Right ventricle myocardium inferior (tissue), 1 donor: Measurements from ENCODE around the gene KRT17. TPM values are rescaled to one million over a fixed set of nuclear protein-coding genes. Genes with fewer than 3 reads are reported as not detected.
A peak's percentile ranks its signal among the peaks of the same experiment; 100 is the strongest.
"Not testable (repeated sequence)": the region's sequence is repeated elsewhere in the genome, so short reads cannot be mapped to it uniquely, and the experiment has no call there.

Source experiments
- ATAC-seq: fragments of 200-7000 bp; cut with Tn5 transposase; one replicate; pipeline ENCODE4 v1.9.1; 2020; ENCODE audit warnings: mild to moderate bottlenecking, moderate library complexity
- DNase-seq: peaks from one replicate; pipeline ENCODE4 v3.0.0; 2021; ENCODE audit errors: missing footprints
- intact Hi-C: fragments of 100-400 bp; cut with DNase I; formaldehyde crosslinking; loops from one replicate; pipeline ENCODE4 v1.11.0; 2022
- total RNA-seq: library from RNA; stranded (reverse); fragmentation: NEBNext Ultra II Directional; extraction: Animal tissue kit (Norgen Biotek cat#: 25700); gene quantifications from one replicate; pipeline ENCODE4 v1.2.1, GENCODE V29; 2021
- donor health status: DM: no; HTN: yes; CAD: no; lungs with severe emphysema.

KRT17 gene
- total RNA-seq, 1 donor from 2014 or later: not detected

- intact Hi-C loops: no loop called here
- no peak for ATAC-seq
- DNase-seq: no peak
Observed at GRCh38 chr17:41613277-41614082, 10.9 kb downstream of the KRT17 start.

GRCh38 chr17:41612376-41613160 is 11.8 kb downstream of the KRT17 start, which contains the start of gene KRT16:
Gene KRT16 (minus strand): TSS chr17:41612767. CDS start chr17:41612688, 79 bp downstream.
- DNase-seq: peak; percentile 23
- ATAC-seq, intact Hi-C loops: not testable (repeated sequence)

GRCh38 chr17:41610965-41611640 is 13.3 kb downstream of the KRT17 start:
- intact Hi-C loops: no loop called here
- no peak for ATAC-seq
- DNase-seq: no peak

- ATAC-seq, intact Hi-C loops, DNase-seq: not testable (repeated sequence)
Observed at GRCh38 chr17:41610061-41610517, 14.3 kb downstream of the KRT17 start.

GRCh38 chr17:41606930-41607329 is 17.4 kb downstream of the KRT17 start:
- ATAC-seq, DNase-seq, intact Hi-C loops: not testable (repeated sequence)

GRCh38 chr17:41602524-41602923 is 21.9 kb downstream of the KRT17 start:
- intact Hi-C loops: no loop called here
- no peak for ATAC-seq
- no peak for DNase-seq

- DNase-seq: no peak
- intact Hi-C loops: no loop called here
- ATAC-seq: no peak
Observed at GRCh38 chr17:41600318-41600717, 24.1 kb downstream of the KRT17 start.

GRCh38 chr17:41599680-41600079 is 24.7 kb downstream of the KRT17 start:
- DNase-seq: no peak
- intact Hi-C loops: no loop called here
- no peak for ATAC-seq

- intact Hi-C loops: no loop called here
- no peak for ATAC-seq
Observed at GRCh38 chr17:41595585-41595984, 28.8 kb downstream of the KRT17 start.

GRCh38 chr17:41594363-41594915 is 29.9 kb downstream of the KRT17 start:
- ATAC-seq (no peak), DNase-seq (no peak)
- intact Hi-C loops: no loop called here

More at GRCh38 chr17:41595585-41595984, 28.8 kb downstream of the KRT17 start:
- no peak for DNase-seq

- DNase-seq (peak; percentile 61), ATAC-seq (no peak)
- intact Hi-C loops: no loop called here
Observed at GRCh38 chr17:41593306-41593981, 30.9 kb downstream of the KRT17 start.

- ATAC-seq (no peak), DNase-seq (no peak)
Observed at GRCh38 chr17:41592601-41593305, 31.6 kb downstream of the KRT17 start.

GRCh38 chr17:41589301-41589700 is 35.1 kb downstream of the KRT17 start:
- DNase-seq (no peak), ATAC-seq (no peak)
- intact Hi-C loops: no loop called here

More at GRCh38 chr17:41592601-41593305, 31.6 kb downstream of the KRT17 start:
- intact Hi-C loops: no loop called here

GRCh38 chr17:41588126-41588810 is 36.1 kb downstream of the KRT17 start:
- ATAC-seq (no peak), DNase-seq (no peak)
- intact Hi-C loops: no loop called here

GRCh38 chr17:41586863-41587495 is 37.4 kb downstream of the KRT17 start, which contains the start of gene KRT14:
Gene KRT14 (minus strand): TSS chr17:41586895. CDS start chr17:41586834, 61 bp downstream.
- DNase-seq (no peak), ATAC-seq (no peak)
- intact Hi-C loops: no loop called here

- ATAC-seq: no peak
- intact Hi-C loops: no loop called here
Observed at GRCh38 chr17:41585301-41586056, 38.9 kb downstream of the KRT17 start.

More at GRCh38 chr17:41585301-41586056, 38.9 kb downstream of the KRT17 start:
- no peak for DNase-seq
